ENCODE measurements around the gene LCE2D. TPM values are rescaled to one million over a fixed set of nuclear protein-coding genes. Genes with fewer than 3 reads are reported as not detected.
"Not testable (repeated sequence)": the region's sequence is repeated elsewhere in the genome, so short reads cannot be mapped to it uniquely, and the experiment has no call there.

LCE2D gene
- total RNA-seq, 1 experiment from 2014 or later: not detected

GRCh38 chr1:152685823-152686222, 22.6 kb downstream of the LCE2D start, which contains the start of gene LCE2B:
Gene LCE2B (plus strand): TSS chr1:152686123. CDS start chr1:152686844, 721 bp downstream.
- not testable (repeated sequence) for DNase-seq (ENCODE audit: extremely low read depth, low read depth)

DNA sequence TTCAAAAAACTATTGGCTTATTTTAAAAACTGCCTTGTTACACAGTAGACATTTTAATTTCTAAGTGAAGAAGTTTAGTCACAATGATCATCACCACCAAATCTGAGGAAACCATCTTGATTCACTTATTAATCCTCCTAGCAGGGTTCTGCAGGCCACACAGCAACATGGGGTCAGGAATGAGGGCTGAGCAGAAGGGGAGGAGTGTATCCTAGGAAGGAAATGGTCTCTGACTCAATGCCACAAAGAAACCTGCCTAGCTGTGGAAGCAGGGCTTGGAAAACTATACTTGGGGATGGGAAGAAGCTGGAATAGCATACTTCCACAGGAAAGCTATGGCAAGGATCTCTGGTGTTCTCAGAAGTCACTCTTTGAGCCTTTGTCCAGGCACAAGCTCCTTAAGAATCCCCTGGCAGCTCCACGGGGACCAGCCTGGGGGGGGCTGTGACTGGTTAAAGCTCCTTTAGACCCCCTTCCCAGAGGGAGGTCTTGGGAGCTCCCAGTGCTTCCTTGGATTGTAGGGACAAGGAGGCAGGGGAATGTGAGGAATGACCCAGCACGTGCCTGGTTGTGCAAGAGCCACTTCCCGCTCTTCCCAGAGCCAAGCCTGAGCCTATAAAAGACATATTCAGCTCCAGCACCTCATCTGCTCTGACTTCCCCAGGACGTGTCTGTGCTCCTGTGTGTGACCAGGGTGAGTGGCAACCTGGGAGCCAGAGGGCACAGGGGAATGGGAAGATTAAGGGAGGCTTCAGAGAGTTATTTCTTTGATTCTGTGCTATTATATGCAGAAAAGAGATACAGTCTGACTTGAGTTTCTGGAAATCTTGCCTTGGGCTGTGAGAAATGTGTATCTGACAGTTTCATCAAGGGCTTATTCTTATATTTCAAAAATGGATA, 34.8 kb downstream of the LCE2D start, which contains the start of gene LCE2A:
Gene LCE2A, plus strand, starts transcription at position 645 of the 900 bp plus-strand sequence. CDS start 557 bp downstream, outside the sequence.
- no peak for DNase-seq (ENCODE audit: extremely low read depth, low read depth)

GRCh38 chr1:152699746-152700145, 36.6 kb downstream of the LCE2D start:
- no peak for DNase-seq (ENCODE audit: extremely low read depth, low read depth)

- DNase-seq (ENCODE audit: extremely low read depth, low read depth): no peak
Measured at GRCh38 chr1:152707860-152708259, 44.7 kb downstream of the LCE2D start, which contains the start of gene LCE4A. Gene LCE4A (plus strand): TSS chr1:152708160. CDS start chr1:152709076, 916 bp downstream.

Small RNA genes within 50 kb of the gene (small RNA-seq; reads per million reads assigned to genes)
- gene LCE3A (0 reads per million in 2 experiments), gene LCE3B (0 reads per million in 2 experiments)

Other genes starting within 250 kb of the LCE2D start
- not detected in 2 replicates for gene CRNN, start 249.1 kb upstream of the LCE2D start, total RNA-seq (2014; rRNA removed; shearing (Covaris generic))
- gene LCE5A, start 152.6 kb upstream of the LCE2D start, total RNA-seq (2014; rRNA removed; shearing (Covaris generic)): not detected in 2 replicates
- gene CRCT1, start 148.9 kb upstream of the LCE2D start, total RNA-seq (2014; rRNA removed; shearing (Covaris generic)): not detected in 2 replicates
- not detected in 2 replicates for gene LCE3E, start 96.6 kb upstream of the LCE2D start, total RNA-seq (2014; rRNA removed; shearing (Covaris generic))
- gene LCE3D, start 82.9 kb upstream of the LCE2D start, total RNA-seq (2014; rRNA removed; shearing (Covaris generic)): not detected in 2 replicates
- gene LCE3C, start 63.1 kb upstream of the LCE2D start, total RNA-seq (2014; rRNA removed; shearing (Covaris generic)): not detected in 2 replicates
- gene LCE3B, start 49.6 kb upstream of the LCE2D start, total RNA-seq (2014; rRNA removed; shearing (Covaris generic)): not detected in 2 replicates
- not detected in 2 replicates for gene LCE3A, start 40.3 kb upstream of the LCE2D start, total RNA-seq (2014; rRNA removed; shearing (Covaris generic))
- gene LCE2C, start 11.9 kb downstream of the LCE2D start, total RNA-seq (2014; rRNA removed; shearing (Covaris generic)): not detected in 2 replicates
- not detected in 2 replicates for gene LCE2B, start 22.7 kb downstream of the LCE2D start, total RNA-seq (2014; rRNA removed; shearing (Covaris generic))
- gene LCE2A, start 35.0 kb downstream of the LCE2D start, total RNA-seq (2014; rRNA removed; shearing (Covaris generic)): not detected in 2 replicates
- gene LCE4A, start 44.8 kb downstream of the LCE2D start, total RNA-seq (2014; rRNA removed; shearing (Covaris generic)): not detected in 2 replicates
- not detected in 2 replicates for gene KPRP, start 94.6 kb downstream of the LCE2D start, total RNA-seq (2014; rRNA removed; shearing (Covaris generic))
- gene LCE1F, start 111.8 kb downstream of the LCE2D start, total RNA-seq (2014; rRNA removed; shearing (Covaris generic)): not detected in 2 replicates
- gene LCE1E, start 122.9 kb downstream of the LCE2D start, total RNA-seq (2014; rRNA removed; shearing (Covaris generic)): not detected in 2 replicates
- gene LCE1D, start 133.3 kb downstream of the LCE2D start, total RNA-seq (2014; rRNA removed; shearing (Covaris generic)): not detected in 2 replicates
- not detected in 2 replicates for gene LCE1C, start 143.3 kb downstream of the LCE2D start, total RNA-seq (2014; rRNA removed; shearing (Covaris generic))
- gene LCE1B, start 148.6 kb downstream of the LCE2D start, total RNA-seq (2014; rRNA removed; shearing (Covaris generic)): not detected in 2 replicates
- not detected in 2 replicates for gene LCE1A, start 164.1 kb downstream of the LCE2D start, total RNA-seq (2014; rRNA removed; shearing (Covaris generic))
- gene LCE6A, start 179.5 kb downstream of the LCE2D start, total RNA-seq (2014; rRNA removed; shearing (Covaris generic)): not detected in 2 replicates
- not detected in 2 replicates for gene LCE7A, start 196.6 kb downstream of the LCE2D start, total RNA-seq (2014; rRNA removed; shearing (Covaris generic))
- gene SMCP, start 214.9 kb downstream of the LCE2D start, total RNA-seq (2014; rRNA removed; shearing (Covaris generic)): not detected in 2 replicates
- not detected in 2 replicates for gene IVL, start 245.2 kb downstream of the LCE2D start, total RNA-seq (2014; rRNA removed; shearing (Covaris generic))